OCI-M2 (cell line): Measurements from ENCODE around the gene HAVCR2.

Source experiments
- DNase-seq: peaks from one replicate; lab custom pipeline; 2025; ENCODE audit not compliant: unreplicated experiment; lab: John Stamatoyannopoulos, UW

The HAVCR2 gene

DNA sequence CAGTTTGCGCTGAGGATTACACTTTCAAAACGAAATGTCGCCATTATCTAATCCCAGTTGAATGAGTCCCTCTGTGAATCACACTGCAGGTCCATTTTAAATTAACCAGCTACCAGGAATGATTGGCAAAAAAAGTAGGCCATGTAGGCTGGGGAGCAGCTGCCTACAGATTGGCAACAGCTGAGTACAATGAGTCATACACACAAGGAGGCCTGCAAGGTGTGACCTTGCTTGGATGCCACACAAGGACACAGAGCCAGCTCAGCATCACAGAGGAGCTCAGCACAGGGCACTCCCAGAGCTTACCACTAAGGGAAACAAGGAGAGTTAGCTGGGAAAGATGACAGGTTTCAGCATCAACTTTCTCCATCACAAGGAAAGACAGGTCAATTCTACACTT is 62.8 kb downstream of the HAVCR2 start:
- no peak for DNase-seq

DNA sequence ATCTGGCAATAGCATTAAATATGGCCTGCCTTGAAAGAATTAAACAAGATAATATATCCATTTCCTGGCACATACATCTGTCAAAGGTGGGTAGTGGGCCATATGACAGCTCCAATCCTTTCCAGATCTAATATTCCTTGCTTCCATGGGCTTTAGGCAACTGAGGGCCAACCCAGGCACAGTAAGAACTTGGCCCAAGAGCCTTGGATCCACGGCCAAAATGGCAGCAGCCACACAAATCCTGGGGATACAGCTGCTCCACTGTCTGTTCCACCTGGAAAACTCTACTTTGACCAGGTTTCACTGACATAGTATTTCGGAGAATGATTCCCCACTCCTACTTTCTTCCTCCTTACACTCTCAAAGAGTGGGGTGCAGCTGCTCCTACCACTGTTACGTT is 63.2 kb downstream of the HAVCR2 start:
- no peak for DNase-seq

DNA sequence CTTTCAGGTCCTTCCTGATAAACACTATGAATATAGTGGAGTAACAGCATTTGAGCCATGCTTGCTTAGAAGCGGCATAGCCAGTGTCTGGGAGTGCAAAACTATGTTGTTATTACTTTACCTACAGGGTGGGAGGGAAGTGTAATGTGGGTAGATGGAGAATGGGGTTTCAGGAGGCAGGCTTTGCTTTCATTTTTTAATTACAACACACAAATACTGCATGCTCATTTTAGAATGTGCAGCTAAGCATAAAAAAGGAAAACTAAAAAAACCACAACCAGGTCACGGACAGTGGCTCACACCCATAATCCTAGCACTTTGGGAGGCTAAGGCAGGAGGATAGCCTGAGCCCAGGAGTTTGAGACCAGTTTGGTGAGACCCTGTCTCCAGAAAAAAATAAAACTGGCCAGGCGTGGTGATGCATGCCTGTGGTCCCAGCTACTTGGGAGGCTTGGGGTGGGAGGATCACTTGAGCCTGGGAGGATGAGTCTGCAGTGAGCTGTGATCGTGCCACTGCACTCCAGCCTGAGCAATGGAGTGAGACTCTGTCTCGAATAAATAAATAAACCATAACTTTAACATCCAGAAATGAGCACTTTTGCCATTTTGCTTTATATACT is 70.2 kb downstream of the HAVCR2 start:
- DNase-seq = no peak
